Kidney (tissue), 14 donors: ENCODE data around the gene CBX2. TPM values are rescaled to one million over a fixed set of nuclear protein-coding genes. Genes with fewer than 3 reads are reported as not detected.

Experiments used
- DNase-seq, 5 donors: peaks; one replicate each; pipeline ENCODE4 v3.0.0-alpha.2; 2013 to 2020
- FAIRE-seq: peaks from 2 replicates; lab custom pipeline; 2012; peaks lifted over from hg19 to GRCh38; lab: Jason Lieb, UNC
- H3K27ac ChIP-seq, 2 donors: one replicate each; pipeline ENCODE4 v1.7.0; 2013; ENCODE audit warnings: low read depth in 2 of 2, low read length in 2 of 2, inconsistent platforms in 1 of 2
- H3K27me3 ChIP-seq: one replicate; pipeline ENCODE4 v1.7.1; 2013; ENCODE audit warnings: low read length, inconsistent platforms; ENCODE audit not compliant: control insufficient read depth, insufficient read depth
- H3K36me3 ChIP-seq, 3 donors: one replicate each; pipeline versions ENCODE4 v1.7.0 to v1.7.1; 2013; ENCODE audit warnings: low read length in 3 of 3, control low read depth in 1 of 3, inconsistent platforms in 1 of 3; ENCODE audit not compliant: insufficient read depth in 3 of 3, control insufficient read depth in 2 of 3
- H3K4me1 ChIP-seq, 3 donors: one replicate each; pipeline versions ENCODE4 v1.7.0 to v1.7.1; 2013; ENCODE audit warnings: low read length in 3 of 3, inconsistent platforms in 1 of 3, low read depth in 1 of 3; ENCODE audit not compliant: control insufficient read depth in 2 of 3, insufficient read depth in 2 of 3
- H3K4me3 ChIP-seq, 3 donors: one replicate each; pipeline versions ENCODE4 v1.7.0 to v1.8.1; 2013; ENCODE audit warnings: low read length in 3 of 3, control low read depth in 1 of 3, inconsistent platforms in 1 of 3
- H3K9ac ChIP-seq, 3 donors: one replicate each; pipeline versions ENCODE4 v1.7.0 to v1.7.1; 2013; ENCODE audit warnings: low read length in 3 of 3, control low read depth in 1 of 3, inconsistent platforms in 1 of 3
- H3K9me3 ChIP-seq, 3 donors: one replicate each; pipeline versions ENCODE4 v1.7.0 to v1.7.1; 2013; ENCODE audit warnings: low read length in 3 of 3, control low read depth in 1 of 3, inconsistent platforms in 1 of 3; ENCODE audit not compliant: control insufficient read depth in 2 of 3, insufficient read depth in 1 of 3
- CTCF ChIP-seq: IDR thresholded peaks from 3 replicates; pipeline ENCODE4 v1.5.1; 2012; ENCODE audit warnings: mild to moderate bottlenecking, moderate library complexity, borderline replicate concordance; ENCODE audit not compliant: insufficient read depth; ENCODE audit errors: extremely low read depth
- intact Hi-C: fragments of 100-400 bp; cut with DNase I; formaldehyde crosslinking; loops from one replicate; pipeline ENCODE4 v1.11.1; 2022
- polyA plus RNA-seq: library from polyadenylated mRNA; stranded (reverse); fragments of 350-450 nt; fragmentation: Illumina TruSeq; extraction: RNeasy Lipid Tissue Mini Kit (QIAGEN cat#74804); gene quantifications from one replicate; pipeline ENCODE4 v1.2.3, GENCODE V29; 2014; ENCODE audit warnings: low read depth, low replicate concordance; ENCODE audit not compliant: insufficient read depth
- total RNA-seq: library from RNA; stranded (reverse); fragmentation: NEBNext Ultra II Directional; extraction: Animal tissue kit (Norgen Biotek cat#: 25700); gene quantifications from one replicate; pipeline ENCODE4 v1.2.1, GENCODE V29; 2021
- donor health status: control.
- donor health status: control.
- donor health status: control.
- donor health status: control.
- donor health status: control.
- donor health status: DM: yes; HTN: yes; CAD: no.
- donor health status: Normal renal cell carcinoma (clear cell type).

CBX2 gene
- total and polyA plus RNA-seq, 2 donors from 2014 or later, result 2.2 to 3.5 TPM

DNA sequence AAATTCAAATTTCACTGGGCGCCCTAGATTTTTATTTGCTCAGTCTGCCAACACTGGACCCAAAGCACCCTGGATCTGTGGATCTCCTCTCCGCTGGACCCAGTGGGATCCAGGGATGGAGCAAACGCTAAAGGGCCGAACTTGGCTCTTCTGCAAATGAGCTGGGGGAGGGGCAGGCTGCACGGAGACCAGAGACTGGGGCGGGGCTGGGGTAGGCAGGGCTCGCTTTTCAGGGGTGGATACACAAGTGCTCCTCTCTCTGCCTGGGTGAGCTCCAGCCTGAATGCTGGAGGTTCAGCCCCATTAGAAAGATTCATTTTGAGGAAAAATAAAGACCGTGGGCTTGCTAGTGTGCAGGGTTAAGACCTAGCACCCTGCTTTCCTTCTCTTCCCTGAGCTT is 52.4 kb downstream of the CBX2 start:
- H3K36me3 ChIP-seq, result peaks cover 0 to 6% (median 0%) of the 10 kb centered on the region in 3 donors
- TF ChIP-seq CTCF, result no peak
- peaks cover 0 to 7% (median 5%) of the 10 kb centered on the region in 3 donors for H3K4me1 ChIP-seq
- FAIRE-seq, result no peak
- no peak overlapping the region for H3K4me3 ChIP-seq
- no peak overlapping the region for H3K9ac ChIP-seq
- intact Hi-C loops, result no loop called here
- no peaks in the 10 kb centered on the region for H3K9me3 ChIP-seq
- H3K27ac ChIP-seq, result no peak overlapping the region
- H3K27me3 ChIP-seq, result peaks cover 2% of the 10 kb centered on the region
- no peak for DNase-seq

- FAIRE-seq, result no peak
- Histone ChIP-seq H3K9ac (no peak overlapping the region), H3K4me1 (peaks cover 0 to 9% (median 5%) of the 10 kb centered on the region in 3 donors), H3K27ac (no peak overlapping the region), H3K27me3 (peaks cover 2% of the 10 kb centered on the region), H3K36me3 (peaks cover 0 to 6% (median 0%) of the 10 kb centered on the region in 3 donors), H3K4me3 (no peak overlapping the region), H3K9me3 (no peaks in the 10 kb centered on the region)
- DNase-seq, result no peak
- TF ChIP-seq CTCF, result no peak
- intact Hi-C loops, result no loop called here
These were observed 52.9 kb downstream of the CBX2 start for GRCh38 chr17:79830763-79831264.

DNA sequence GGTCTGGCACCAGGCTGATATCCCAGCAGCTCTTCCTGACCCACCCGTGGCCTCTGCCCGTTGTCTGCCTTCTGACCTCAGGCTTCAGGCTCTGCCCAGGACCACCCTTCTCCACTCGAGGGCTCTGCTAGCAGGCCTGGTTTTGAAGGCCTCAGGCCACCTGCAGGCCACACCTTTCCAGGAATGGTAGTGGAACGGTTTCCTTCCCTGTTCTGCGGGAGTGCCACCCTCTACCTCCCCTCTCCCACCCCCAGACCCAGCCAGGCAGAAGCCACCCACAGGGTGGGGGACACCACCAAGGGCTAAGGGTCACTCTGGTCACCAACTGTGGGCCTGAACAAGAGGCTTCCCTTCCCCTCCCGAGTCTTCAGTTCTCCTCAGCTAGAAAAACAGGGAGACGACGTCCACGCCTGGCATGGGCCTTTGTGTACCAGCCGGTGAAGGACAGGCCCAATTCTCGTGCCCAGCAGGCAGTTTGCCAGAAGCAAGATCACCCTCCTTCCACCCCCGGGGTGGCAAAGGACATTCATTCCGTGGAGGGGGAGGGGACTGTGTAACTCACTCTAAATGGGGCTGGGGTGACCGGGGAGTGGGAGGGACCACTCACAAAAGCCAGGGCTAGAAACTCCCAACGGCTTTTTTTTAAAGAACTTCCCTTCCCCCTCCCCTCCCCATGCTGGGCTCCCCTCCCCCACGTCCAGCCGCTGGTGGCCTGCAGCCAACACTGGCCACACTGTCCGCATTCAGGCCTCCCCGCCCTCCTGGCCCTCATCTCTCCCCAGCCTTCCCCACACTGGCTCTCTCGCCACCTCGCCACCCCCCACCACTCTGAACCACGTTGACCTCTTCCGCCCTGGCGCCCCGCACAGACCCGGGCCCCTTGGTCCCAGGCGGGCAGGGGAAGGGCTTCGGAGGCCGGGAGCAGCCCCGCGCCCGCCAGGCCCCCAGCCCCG is 53.6 kb downstream of the CBX2 start:
- FAIRE-seq, result no peak
- no peaks in the 10 kb centered on the region for H3K9me3 ChIP-seq
- peak overlapping the region in 1 of 2 donors; percentile 57 for H3K27ac ChIP-seq
- peaks cover 2% of the 10 kb centered on the region for H3K27me3 ChIP-seq
- peaks cover 0 to 6% (median 0%) of the 10 kb centered on the region in 3 donors for H3K36me3 ChIP-seq
- peak overlapping the region in 1 of 3 donors; percentile 15 for H3K9ac ChIP-seq
- TF ChIP-seq CTCF, result no peak
- peak overlapping the region in 1 of 3 donors; percentile 25 for H3K4me3 ChIP-seq
- intact Hi-C loops, result no loop called here
- peak; percentile 48 to 93 (median 82) for DNase-seq
- H3K4me1 ChIP-seq, result peaks cover 0 to 14% (median 5%) of the 10 kb centered on the region in 3 donors
